Right ventricle myocardium superior (tissue), 1 donor: ENCODE data around the gene ZNF385B. TPM values are rescaled to one million over a fixed set of nuclear protein-coding genes. Genes with fewer than 3 reads are reported as not detected.
A peak's percentile ranks its signal among the peaks of the same experiment; 100 is the strongest.

ENCODE experiments used
- ATAC-seq: fragments of 200-7000 bp; cut with Tn5 transposase; one replicate; pipeline ENCODE4 v1.9.1; 2020; ENCODE audit warnings: mild to moderate bottlenecking; ENCODE audit not compliant: poor library complexity
- DNase-seq: peaks from one replicate; pipeline ENCODE4 v3.0.0-alpha.2; 2020
- intact Hi-C: fragments of 100-400 bp; cut with DNase I; formaldehyde crosslinking; loops from one replicate; pipeline ENCODE4 v1.11.2; 2022
- total RNA-seq: library from RNA; stranded (reverse); fragmentation: NEBNext Ultra II Directional; extraction: Animal tissue kit (Norgen Biotek cat#: 25700); gene quantifications from one replicate; pipeline ENCODE4 v1.2.1, GENCODE V29; 2021
- donor health status: DM: no; HTN: yes; CAD: no; lungs with severe emphysema.

ZNF385B gene
- total RNA-seq, 1 donor from 2014 or later = 0.46 TPM

DNA sequence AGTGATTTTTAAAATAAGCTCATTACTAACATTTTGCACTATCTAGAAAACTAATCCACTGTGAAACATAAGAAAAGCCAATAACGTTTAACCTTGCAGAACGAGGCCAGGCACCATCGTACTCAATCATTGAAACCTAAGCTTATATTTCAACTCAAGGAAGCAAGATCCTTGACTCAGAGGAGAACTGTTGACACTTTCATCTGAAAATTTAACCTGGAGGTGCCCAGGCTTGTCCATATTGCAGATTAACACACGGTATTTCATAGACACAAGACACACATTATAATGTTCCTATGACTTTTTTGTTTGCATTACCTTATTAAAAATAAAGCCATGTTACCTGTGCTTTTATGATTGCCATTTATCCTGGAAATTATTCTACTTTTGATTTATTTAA, 89.6 kb downstream of the ZNF385B start:
- DNase-seq (no peak), ATAC-seq (no peak)
- intact Hi-C loops = no loop called here

- ATAC-seq (no peak), DNase-seq (no peak)
- intact Hi-C loops = no loop called here
These were observed 91.4 kb downstream of the ZNF385B start for GRCh38 chr2:179770029-179770428.

GRCh38 chr2:179769323-179769722, 92.1 kb downstream of the ZNF385B start:
- ATAC-seq (peak; percentile 16), DNase-seq (no peak)
- intact Hi-C loops = no loop called here

GRCh38 chr2:179768765-179769164, 92.6 kb downstream of the ZNF385B start:
- DNase-seq (no peak), ATAC-seq (peak; percentile 89)
- intact Hi-C loops = no loop called here

GRCh38 chr2:179765666-179766065, 95.7 kb downstream of the ZNF385B start:
- DNase-seq (no peak), ATAC-seq (no peak)
- intact Hi-C loops = no loop called here

- no peak for DNase-seq
- no peak for ATAC-seq
- intact Hi-C loops = no loop called here
These were observed 96.7 kb downstream of the ZNF385B start for GRCh38 chr2:179764710-179765109.

DNA sequence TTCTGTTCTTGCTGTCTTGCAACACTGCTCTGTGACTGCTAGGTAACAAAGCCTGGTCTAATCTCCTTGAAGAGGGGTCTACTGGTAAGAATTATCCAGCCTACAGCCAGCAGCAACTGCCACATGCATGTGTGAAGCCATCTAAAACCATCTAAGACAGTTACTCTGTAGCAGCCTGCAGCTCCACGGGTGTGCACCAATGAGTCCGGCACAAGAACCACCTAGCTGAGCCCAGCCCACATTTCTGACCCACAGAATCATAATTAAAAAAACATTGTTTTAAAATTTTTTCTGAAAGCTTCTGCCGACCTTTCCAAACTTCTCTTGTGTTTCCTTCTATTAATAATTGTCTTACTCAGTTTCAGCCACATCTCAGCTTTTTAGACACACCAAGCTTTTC, 102.8 kb downstream of the ZNF385B start:
- no peak for DNase-seq
- ATAC-seq = no peak
- intact Hi-C loops = no loop called here

- intact Hi-C loops = loop anchor here (2.0 kb wide), 1 partner anchor 328 kb away; no protein-coding TSS in a partner anchor
- DNase-seq (no peak), ATAC-seq (peak; percentile 49)
These were observed 110.1 kb downstream of the ZNF385B start for GRCh38 chr2:179751163-179751809.

- DNase-seq (no peak), ATAC-seq (peak; percentile 48)
- intact Hi-C loops = no loop called here
These were observed 112.2 kb downstream of the ZNF385B start for GRCh38 chr2:179749210-179749609.

- peak; percentile 12 for ATAC-seq
- intact Hi-C loops = no loop called here
- DNase-seq = no peak
These were observed 114.4 kb downstream of the ZNF385B start for GRCh38 chr2:179746981-179747380.

GRCh38 chr2:179745635-179746256, 115.7 kb downstream of the ZNF385B start:
- ATAC-seq = no peak
- DNase-seq = peak; percentile 32
- intact Hi-C loops = no loop called here

DNA sequence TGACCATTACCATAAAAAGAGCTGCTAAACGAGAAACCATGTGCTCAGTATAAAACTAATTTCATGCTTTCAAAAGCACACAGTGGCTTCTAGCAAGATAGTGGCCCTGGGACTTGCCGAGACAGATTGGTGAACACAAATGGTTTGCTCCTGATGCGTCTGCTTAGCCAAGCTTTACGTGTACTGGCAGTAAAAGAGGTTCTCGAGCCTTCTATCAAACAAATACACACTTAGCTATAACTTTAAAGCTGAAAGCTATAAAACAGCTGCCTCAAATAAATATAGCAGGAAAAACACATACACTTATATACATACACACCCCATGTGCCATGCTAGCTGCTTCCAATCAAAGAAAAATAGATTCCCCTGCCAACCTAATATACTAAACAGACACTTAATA, 117.0 kb downstream of the ZNF385B start:
- DNase-seq (no peak), ATAC-seq (no peak)
- intact Hi-C loops = no loop called here

DNA sequence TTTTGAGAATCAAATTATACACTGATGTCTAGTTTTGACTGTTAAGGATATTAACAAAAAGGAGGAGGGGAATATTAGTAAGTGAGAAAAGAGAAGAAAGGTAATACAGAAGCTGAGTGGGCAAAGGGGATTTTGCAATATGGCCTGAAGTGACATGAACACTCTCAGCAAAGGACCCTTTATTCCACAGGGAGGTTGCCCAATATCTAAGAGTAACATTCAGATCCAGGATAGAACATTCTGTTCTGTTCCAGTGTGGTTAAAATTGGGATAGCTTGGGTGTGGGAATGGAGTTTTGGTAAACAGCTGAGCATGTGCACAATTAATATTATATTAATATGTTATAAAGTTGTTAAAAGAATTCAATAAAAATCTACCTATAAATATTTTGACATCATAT, 120.1 kb downstream of the ZNF385B start:
- ATAC-seq = peak; percentile 68
- intact Hi-C loops = no loop called here

GRCh38 chr2:179729966-179730365, 131.4 kb downstream of the ZNF385B start:
- DNase-seq = no peak
- intact Hi-C loops = no loop called here

More for the DNA sequence above, 120.1 kb downstream of the ZNF385B start:
- no peak for DNase-seq

DNA sequence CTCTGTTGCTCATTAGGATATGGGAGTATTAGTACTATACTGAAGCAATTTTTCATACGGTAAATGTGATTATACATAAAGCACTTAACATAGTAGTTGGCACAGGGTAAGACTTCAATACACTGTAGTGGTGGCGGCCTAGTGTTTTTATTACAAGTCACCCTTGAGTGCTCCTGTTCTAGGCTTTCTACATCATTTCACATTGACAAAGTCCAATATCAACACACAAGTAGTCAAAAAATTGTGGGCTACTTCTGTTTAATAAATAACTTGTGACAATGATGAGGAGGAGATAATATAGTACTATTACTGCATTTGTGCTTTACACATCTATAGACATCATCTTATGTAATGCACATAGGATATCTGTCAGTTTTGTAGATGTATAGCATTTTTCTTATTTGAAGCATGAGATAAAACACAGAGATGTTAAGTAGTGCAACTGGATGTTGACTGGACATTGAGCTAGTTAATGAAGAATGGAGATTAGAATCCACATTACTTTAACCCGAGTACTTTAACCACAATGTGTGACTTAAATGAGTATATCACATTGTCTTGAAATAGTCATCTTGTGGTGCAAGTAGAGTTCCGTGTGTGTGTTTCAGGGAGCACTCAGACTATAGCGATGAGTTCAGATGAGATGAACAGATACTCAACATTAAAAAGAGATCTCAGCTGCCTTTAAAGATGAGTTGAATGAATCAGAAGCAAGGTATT, 134.8 kb downstream of the ZNF385B start:
- DNase-seq (no peak), ATAC-seq (no peak)
- intact Hi-C loops = no loop called here

More at GRCh38 chr2:179729966-179730365, 131.4 kb downstream of the ZNF385B start:
- ATAC-seq = no peak

DNA sequence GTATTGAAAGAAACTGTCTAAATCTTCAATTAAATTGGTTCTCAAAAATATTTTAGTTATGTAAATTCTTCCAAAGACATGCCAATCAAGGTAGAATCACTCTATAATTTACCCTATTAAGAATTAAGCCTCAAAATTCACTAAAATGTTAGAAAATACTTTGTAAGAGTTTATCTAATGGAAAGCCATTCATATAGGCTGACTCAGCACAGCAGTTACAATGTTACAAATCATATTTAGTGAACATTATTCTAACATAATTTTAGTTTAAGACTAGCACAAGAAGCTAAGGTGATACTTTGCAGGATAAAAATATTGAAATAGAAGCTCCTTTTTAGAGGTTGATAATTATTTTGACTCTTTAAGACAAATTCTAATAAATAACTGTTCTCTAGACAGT, 137.0 kb downstream of the ZNF385B start:
- intact Hi-C loops = no loop called here
- ATAC-seq (no peak), DNase-seq (no peak)

DNA sequence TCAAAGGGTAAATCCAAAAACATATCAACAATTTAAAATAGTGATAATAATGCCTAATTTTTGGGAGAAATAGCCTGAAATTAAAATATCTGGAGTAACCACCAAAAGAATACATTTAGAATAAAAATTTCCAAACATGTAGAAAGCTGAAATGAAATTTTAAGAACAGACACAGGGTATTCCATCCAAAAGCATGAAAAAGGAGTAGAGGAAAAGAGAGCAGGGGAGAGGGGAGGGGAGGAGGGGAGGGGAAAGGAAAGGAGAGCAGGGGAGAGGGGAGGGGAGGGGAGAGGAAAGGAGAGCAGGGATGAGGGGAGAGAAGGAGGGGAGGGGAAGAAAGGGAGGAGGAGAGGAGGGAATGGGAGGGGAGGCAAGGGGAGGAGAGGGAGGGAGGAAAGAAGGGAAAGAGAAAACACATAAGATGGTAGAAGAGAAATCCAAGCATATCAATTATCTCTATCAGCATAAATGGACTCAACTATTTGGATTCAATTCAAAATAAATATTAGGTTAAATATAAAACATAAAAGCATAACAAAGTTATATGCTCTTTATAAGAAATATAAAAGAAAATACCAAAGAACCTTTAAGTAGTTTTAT, 141.1 kb downstream of the ZNF385B start:
- intact Hi-C loops = no loop called here
- ATAC-seq = no peak

DNA sequence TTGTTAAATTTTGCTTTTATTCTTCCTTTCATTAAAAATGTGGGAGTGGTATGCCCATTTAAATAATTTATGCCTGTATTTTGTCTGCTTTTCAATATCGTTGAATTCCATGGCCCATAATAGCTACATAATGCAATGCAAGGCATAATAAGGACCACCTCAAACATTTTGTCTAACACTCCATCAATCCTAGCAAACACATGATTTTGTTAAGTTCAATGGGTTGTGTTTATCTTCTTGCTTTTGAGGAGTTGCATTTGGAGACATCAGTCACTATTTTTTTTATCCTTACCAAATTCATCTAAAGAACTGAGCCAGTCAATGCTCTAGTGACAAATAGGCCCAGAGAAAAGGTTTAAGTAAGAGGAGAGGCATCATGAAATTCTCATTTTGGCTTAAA, 145.5 kb downstream of the ZNF385B start:
- DNase-seq (no peak), ATAC-seq (no peak)
- intact Hi-C loops = no loop called here

More for the DNA sequence above, 141.1 kb downstream of the ZNF385B start:
- no peak for DNase-seq

DNA sequence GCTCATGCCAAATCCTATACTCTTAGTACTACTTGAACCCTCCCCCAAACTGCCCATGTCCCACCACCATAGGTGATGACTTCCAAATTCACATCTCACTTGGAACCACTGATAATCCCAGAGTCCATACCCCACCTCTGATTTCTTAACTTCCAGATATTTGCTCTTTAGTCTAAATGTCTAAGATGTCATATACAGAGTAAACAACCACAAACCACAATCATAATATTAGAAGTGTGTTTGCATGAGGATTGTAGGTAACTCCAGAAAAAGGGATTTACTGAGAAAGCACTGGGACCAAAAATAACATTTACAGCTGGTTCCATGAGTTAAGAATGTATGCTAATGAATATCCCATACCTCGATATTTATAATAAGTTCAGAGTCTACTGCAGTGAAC, 146.2 kb downstream of the ZNF385B start:
- intact Hi-C loops = no loop called here
- DNase-seq = no peak
- ATAC-seq = no peak

GRCh38 chr2:179712825-179713224, 148.6 kb downstream of the ZNF385B start:
- intact Hi-C loops = no loop called here
- ATAC-seq (no peak), DNase-seq (no peak)
